Heart right ventricle (tissue), 16 donors: ENCODE measurements around the gene AS3MT. TPM values are rescaled to one million over a fixed set of nuclear protein-coding genes. Genes with fewer than 3 reads are reported as not detected.

Source experiments
- ATAC-seq, 8 donors: fragments of 200-7000 bp; cut with Tn5 transposase; one replicate each; pipeline ENCODE4 v1.9.1; 2020; ENCODE audit warnings: mild to moderate bottlenecking in 8 of 8, moderate library complexity in 8 of 8, moderate number of reproducible peaks in 1 of 8
- DNase-seq, 2 donors: peaks; one replicate each; pipeline ENCODE4 v3.0.0-alpha.2; 2020
- H3K27ac ChIP-seq, 10 donors: fragments of 200-600 bp; sonication (generic) in 2 of 10; one replicate each; pipeline versions ENCODE4 v1.5.0 to v1.8.0; 2020 to 2022; ENCODE audit warnings: mild to moderate bottlenecking in 3 of 10
- H3K27me3 ChIP-seq, 7 donors: fragments of 200-600 bp; one replicate each; pipeline ENCODE4 v1.8.0; 2021 to 2022; ENCODE audit warnings: mild to moderate bottlenecking in 2 of 7
- H3K36me3 ChIP-seq, 9 donors: fragments of 200-600 bp; sonication (generic) in 1 of 9; one replicate each; pipeline versions ENCODE4 v1.5.0 to v1.8.0; 2020 to 2022; ENCODE audit warnings: mild to moderate bottlenecking in 2 of 9
- H3K4me1 ChIP-seq, 9 donors: fragments of 200-600 bp; sonication (generic) in 1 of 9; one replicate each; pipeline versions ENCODE4 v1.5.0 to v1.8.0; 2020 to 2022; ENCODE audit warnings: mild to moderate bottlenecking in 4 of 9
- H3K4me3 ChIP-seq, 10 donors: fragments of 200-600 bp; sonication (generic) in 2 of 10; one replicate each; pipeline versions ENCODE4 v1.5.0 to v1.8.0; 2020 to 2022; ENCODE audit warnings: mild to moderate bottlenecking in 7 of 10, moderate library complexity in 2 of 10
- H3K9me3 ChIP-seq, 11 donors: fragments of 200-600 bp in 10 of 11; sonication (generic) in 2 of 11; one replicate each; pipeline versions ENCODE4 v1.5.0 to v1.8.0; 2013 to 2022; ENCODE audit warnings: mild to moderate bottlenecking in 2 of 11, control low read depth in 1 of 11, moderate library complexity in 1 of 11
- CTCF ChIP-seq, 9 donors: fragments of 200-600 bp; sonication (generic) in 2 of 9; IDR thresholded peaks; one replicate each; pipeline versions ENCODE4 v1.5.0 to v1.8.0; 2021 to 2022; ENCODE audit warnings: antibody characterized with exemption in 9 of 9, mild to moderate bottlenecking in 5 of 9, moderate library complexity in 1 of 9
- WGBS, 2 donors: extraction: QIAGEN DNeasy Blood & Tissue Kit; methylation state at CpG; one replicate each; pipeline ENCODE4 v1.1.7; 2013; ENCODE audit warnings: inconsistent platforms in 1 of 2; 5-methylcytosine and 5-hydroxymethylcytosine counted together
- intact Hi-C, 10 donors: fragments of 100-400 bp; cut with DNase I; formaldehyde crosslinking; loops; one replicate each; pipeline versions ENCODE4 v1.11.1 to v1.14.2; 2022
- polyA plus RNA-seq, 2 donors: library from polyadenylated mRNA; stranded (reverse); fragments of 200-250 nt; gene quantifications; one replicate each; pipeline ENCODE4 v1.2.3, GENCODE V29; 2013
- total RNA-seq, 10 donors: library from RNA; stranded (reverse); fragmentation: NEBNext Ultra II Directional in 3 of 10; extraction: Animal tissue kit (Norgen Biotek cat#: 25700) in 3 of 10; gene quantifications; one replicate each; pipeline versions ENCODE4 v1.2.1 to v1.2.4, GENCODE V29; 2021 to 2023
- donor health status: Arrhythmogenic right ventricular cardiomyopathy.
- donor health status: ischemic (EF 13 %, LVEDD 7.1; RV severe dilation, severe dysfunction).
- donor health status: healthy with polysubstance abuse.
- donor health status: DM: no; HTN: yes; CAD: no.
- donor health status: DM: no; HTN: no; CAD: no.
- donor health status: ischemic (EF 25% LVEDD 6.9; RV normal size, moderate dysfunction).
- donor health status: ischemic (EF 25% LVEDD 5.7; RV mildly dilated, moderate dysfunction).
- donor health status: healthy.
- donor health status: DM: yes; HTN: yes; CAD: no.
- donor health status: Ischemic cardiomyopathy.
- donor health status: ischemic (EF 35%, LVEDD 5.7; RV mildly dilated, moderate dysfunction).
- donor health status: nonischemic (EF 11% LVEDD 7.7; RV severe dilation, severe dysfunction).
- donor health status: DM: yes; HTN: yes; CAD: no.
- donor health status: PGD.
- donor health status: ischemic (EF 29% LVEDD 5.4; RV normal size, mild dysfunction).
- donor health status: nonischemic (EF 23%, LVEDD 6.1; RV moderate dilation, normal function).

Gene AS3MT
- total and polyA plus RNA-seq, 12 donors, result 6.6 to 59.4 (median 15.4) TPM

DNA sequence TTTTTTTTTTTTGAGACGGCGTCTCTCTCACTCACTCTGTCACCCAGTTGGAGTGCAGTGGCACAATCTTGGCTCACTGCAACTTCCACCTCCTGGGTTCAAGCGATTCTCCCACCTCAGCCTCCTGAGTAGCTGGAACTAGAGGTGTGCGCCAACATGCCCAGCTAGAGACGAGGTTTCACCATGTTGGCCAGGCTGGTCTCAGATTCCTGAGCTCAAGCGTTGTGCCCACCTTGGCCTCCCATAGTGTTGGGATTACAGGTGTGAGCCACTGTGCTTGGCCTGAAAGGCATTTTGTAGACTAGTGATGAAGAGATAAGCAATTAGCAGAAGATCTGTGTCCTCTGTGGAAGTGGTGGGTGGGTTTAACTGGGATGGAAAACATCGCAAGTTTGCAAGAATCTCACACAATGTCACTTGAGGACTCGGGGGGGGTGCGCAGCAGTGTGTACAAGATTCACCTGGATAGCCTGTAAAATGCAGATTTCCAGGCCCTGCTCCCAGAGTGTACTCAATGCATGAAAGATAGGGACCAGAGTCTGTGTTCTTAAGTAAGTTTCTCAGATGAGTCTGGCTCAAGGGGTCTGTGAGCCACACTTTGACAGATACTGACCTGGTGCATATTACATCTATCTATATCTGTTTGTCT is 43.0 kb upstream of the AS3MT start:
- ATAC-seq, result no peak

DNA sequence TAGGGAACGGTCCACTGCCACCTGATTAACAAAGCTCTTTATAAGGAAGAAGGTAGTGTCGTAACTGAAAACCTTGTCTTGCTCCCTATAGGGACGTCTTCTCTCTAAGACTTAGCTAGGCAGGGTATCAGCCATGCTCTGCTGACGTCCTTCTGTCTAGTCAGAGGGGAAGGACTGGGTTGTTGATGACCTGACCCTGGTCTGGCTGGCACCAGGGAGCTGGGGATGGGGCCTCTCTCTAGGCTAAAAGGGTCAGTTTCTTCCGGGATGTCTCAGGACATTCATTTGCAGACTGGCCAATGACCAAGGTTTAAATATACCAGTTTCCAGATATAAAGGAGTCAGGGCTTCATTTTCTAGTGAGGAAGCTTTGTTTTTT is 41.7 kb upstream of the AS3MT start:
- intact Hi-C loops, result loop anchor here in 1 of 10 donors (10.0 kb wide), 1 partner anchor 93 kb away; no protein-coding TSS in a partner anchor
- no peak for ATAC-seq
- TF ChIP-seq CTCF (IDR thresholded peaks at IDR 0.05), result no peak
- 84 to 87% methylated on average over 5 of the region's 5 CpGs for WGBS, 2 donors
- Histone ChIP-seq H3K4me1 (no peaks in the 10 kb centered on the region), H3K27me3 (no peaks in the 10 kb centered on the region), H3K36me3 (no peaks in the 10 kb centered on the region), H3K27ac (no peak overlapping the region), H3K4me3 (no peak overlapping the region), H3K9me3 (no peaks in the 10 kb centered on the region)
- DNase-seq, result no peak

More for the DNA sequence above, 43.0 kb upstream of the AS3MT start:
- 90 to 94% methylated on average over 9 of the region's 9 CpGs for WGBS, 2 donors
- H3K36me3 ChIP-seq, result peaks cover 0 to under 1% (median 0%) of the 10 kb centered on the region in 9 donors
- intact Hi-C loops, result loop anchor here in 1 of 10 donors (10.0 kb wide), 1 partner anchor 91 kb away; no protein-coding TSS in a partner anchor
- no peak for DNase-seq
- no peak overlapping the region for H3K4me3 ChIP-seq
- H3K27ac ChIP-seq, result no peak overlapping the region
- H3K4me1 ChIP-seq, result no peaks in the 10 kb centered on the region
- H3K27me3 ChIP-seq, result no peaks in the 10 kb centered on the region
- no peak for TF ChIP-seq CTCF (IDR thresholded peaks at IDR 0.05)
- no peaks in the 10 kb centered on the region for H3K9me3 ChIP-seq

DNA sequence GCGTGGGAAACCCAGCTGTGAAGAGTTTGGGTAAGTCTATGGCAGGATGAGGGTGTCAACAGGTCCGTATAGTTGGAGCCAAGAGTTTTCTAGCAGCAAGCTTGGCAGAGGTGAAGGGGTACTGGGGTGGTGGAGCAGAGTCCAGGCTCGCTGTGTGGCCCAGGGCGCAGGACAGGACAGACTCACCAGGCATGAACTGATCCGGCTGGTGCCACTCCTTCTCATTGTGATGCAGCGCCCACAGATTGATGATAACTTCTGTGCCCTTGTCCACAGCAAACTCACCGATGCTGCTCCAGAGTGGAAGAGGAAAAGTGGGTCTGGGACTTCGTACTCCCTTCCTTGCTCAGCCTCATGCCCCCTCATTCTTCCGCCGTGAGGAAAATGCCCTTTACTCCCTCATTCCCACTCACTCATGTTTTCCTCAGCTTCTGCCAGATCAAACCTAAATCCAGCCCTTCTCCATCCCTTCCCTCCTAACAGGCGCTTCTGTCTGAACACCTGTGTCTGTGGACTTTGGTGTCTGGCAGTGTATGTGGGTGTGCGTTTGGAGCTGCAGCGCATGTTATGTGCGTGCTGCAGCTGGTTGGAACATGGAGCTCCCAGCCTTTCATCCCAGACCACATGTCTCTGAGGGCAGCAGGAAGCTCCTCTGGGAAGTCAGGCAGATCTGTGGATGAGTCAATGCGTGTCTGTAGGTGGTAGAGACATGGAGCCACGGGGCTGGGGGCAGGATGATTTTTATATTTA is 37.8 kb upstream of the AS3MT start:
- Histone ChIP-seq H3K4me1 (peaks cover 0 to 8% (median 5%) of the 10 kb centered on the region in 9 donors), H3K27ac (no peak overlapping the region), H3K36me3 (no peaks in the 10 kb centered on the region), H3K9me3 (no peaks in the 10 kb centered on the region), H3K27me3 (no peaks in the 10 kb centered on the region), H3K4me3 (no peak overlapping the region)
- ATAC-seq (no peak), DNase-seq (no peak)
- no peak for TF ChIP-seq CTCF (IDR thresholded peaks at IDR 0.05)
- WGBS, 2 donors, result 80 to 83% methylated on average over 16 of the region's 16 CpGs
- intact Hi-C loops, result loop anchor here (5.0 to 10.0 kb wide), 9 partner anchors 71 to 503 kb away; partner anchors contain the start of gene RPEL1 (in 6 of the 10)

DNA sequence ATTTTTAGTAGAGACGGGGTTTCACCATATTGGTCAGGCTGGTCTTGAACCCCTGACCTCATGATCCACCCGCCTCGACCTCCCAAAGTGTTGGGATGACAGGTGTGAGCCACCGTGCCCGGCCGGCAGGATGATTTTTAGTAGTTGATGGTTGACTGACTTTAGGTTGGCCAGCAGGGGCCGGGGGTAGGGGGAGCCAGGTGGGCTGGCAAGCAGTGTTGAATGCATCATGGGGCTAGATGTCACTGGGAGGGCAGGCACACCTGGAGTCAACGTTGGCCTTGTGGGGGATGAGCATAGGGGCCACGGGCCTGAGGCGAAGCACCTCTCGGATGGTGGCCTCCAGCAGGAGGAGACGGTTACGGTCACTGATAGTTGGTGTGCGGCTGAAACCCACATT is 37.0 kb upstream of the AS3MT start:
- no peak overlapping the region for H3K4me3 ChIP-seq
- TF ChIP-seq CTCF (IDR thresholded peaks at IDR 0.05), result no peak
- peaks cover 0 to under 1% (median 0%) of the 10 kb centered on the region in 11 donors for H3K9me3 ChIP-seq
- H3K36me3 ChIP-seq, result no peaks in the 10 kb centered on the region
- 83 to 93% methylated on average over 14 of the region's 14 CpGs for WGBS, 2 donors
- DNase-seq (no peak), ATAC-seq (no peak)
- no peaks in the 10 kb centered on the region for H3K27me3 ChIP-seq
- H3K4me1 ChIP-seq, result peaks cover 0 to 8% (median 5%) of the 10 kb centered on the region in 9 donors
- H3K27ac ChIP-seq, result no peak overlapping the region
- intact Hi-C loops, result loop anchor here (5.0 to 10.0 kb wide), 9 partner anchors 70 to 503 kb away; partner anchors contain the start of gene RPEL1 (in 6 of the 10)
